ENCODE results near the gene GNAZ. TPM values are rescaled to one million over a fixed set of nuclear protein-coding genes. Genes with fewer than 3 reads are reported as not detected.
"Not testable (repeated sequence)": the region's sequence is repeated elsewhere in the genome, so short reads cannot be mapped to it uniquely, and the experiment has no call there.

Gene GNAZ
- 21.4 and 22.8 TPM in 2 replicates for polyA plus RNA-seq (2014; cell fraction: cytosol; rRNA removed)
- polyA plus RNA-seq (2014; cell fraction: nucleus; rRNA removed), result 19.9 and 21.1 TPM in 2 replicates

- DNase-seq (ENCODE audit: low spot score), result peak; percentile 51
Observed at GRCh38 chr22:23070418-23071229, at the start of gene GNAZ. Gene GNAZ, plus strand, starts transcription at chr22:23070519. Its CDS starts 25,177 bp downstream, at chr22:23095696.

- no peak for DNase-seq (ENCODE audit: low spot score)
Observed at GRCh38 chr22:23020659-23021293, 49.5 kb upstream of the GNAZ start.

GRCh38 chr22:23021660-23022353 is 48.5 kb upstream of the GNAZ start:
- not testable (repeated sequence) for DNase-seq (ENCODE audit: low spot score)

- DNase-seq (ENCODE audit: low spot score), result no peak
Observed at GRCh38 chr22:23023294-23023693, 47.0 kb upstream of the GNAZ start.

GRCh38 chr22:23026777-23027176 is 43.5 kb upstream of the GNAZ start:
- no peak for DNase-seq (ENCODE audit: low spot score)

- not testable (repeated sequence) for DNase-seq (ENCODE audit: low spot score)
Observed at GRCh38 chr22:23027849-23028248, 42.5 kb upstream of the GNAZ start.

- DNase-seq (ENCODE audit: low spot score), result no peak
Observed at GRCh38 chr22:23029521-23030228, 40.6 kb upstream of the GNAZ start.

GRCh38 chr22:23031381-23031780 is 38.9 kb upstream of the GNAZ start:
- no peak for DNase-seq (ENCODE audit: low spot score)

- DNase-seq (ENCODE audit: low spot score), result no peak
Observed at GRCh38 chr22:23031786-23032185, 38.5 kb upstream of the GNAZ start.

GRCh38 chr22:23032658-23033057 is 37.7 kb upstream of the GNAZ start:
- no peak for DNase-seq (ENCODE audit: low spot score)

GRCh38 chr22:23033116-23033905 is 37.0 kb upstream of the GNAZ start:
- no peak for DNase-seq (ENCODE audit: low spot score)

- DNase-seq (ENCODE audit: low spot score), result no peak
Observed at GRCh38 chr22:23034621-23035556, 35.4 kb upstream of the GNAZ start.

- DNase-seq (ENCODE audit: low spot score), result no peak
Observed at GRCh38 chr22:23035557-23036277, 34.6 kb upstream of the GNAZ start.

GRCh38 chr22:23036684-23037428 is 33.5 kb upstream of the GNAZ start:
- DNase-seq (ENCODE audit: low spot score), result no peak

GRCh38 chr22:23037429-23038333 is 32.6 kb upstream of the GNAZ start:
- no peak for DNase-seq (ENCODE audit: low spot score)

- DNase-seq (ENCODE audit: low spot score), result no peak
Observed at GRCh38 chr22:23038334-23038642, 32.0 kb upstream of the GNAZ start.

GRCh38 chr22:23038902-23039301 is 31.4 kb upstream of the GNAZ start:
- no peak for DNase-seq (ENCODE audit: low spot score)
